GM04504 (cell line): ENCODE results near the gene ERC1.

Source experiments
- DNase-seq: peaks from one replicate; pipeline ENCODE4 v3.0.0-alpha.2; 2012; ENCODE audit warnings: low read depth

ERC1 gene

DNA sequence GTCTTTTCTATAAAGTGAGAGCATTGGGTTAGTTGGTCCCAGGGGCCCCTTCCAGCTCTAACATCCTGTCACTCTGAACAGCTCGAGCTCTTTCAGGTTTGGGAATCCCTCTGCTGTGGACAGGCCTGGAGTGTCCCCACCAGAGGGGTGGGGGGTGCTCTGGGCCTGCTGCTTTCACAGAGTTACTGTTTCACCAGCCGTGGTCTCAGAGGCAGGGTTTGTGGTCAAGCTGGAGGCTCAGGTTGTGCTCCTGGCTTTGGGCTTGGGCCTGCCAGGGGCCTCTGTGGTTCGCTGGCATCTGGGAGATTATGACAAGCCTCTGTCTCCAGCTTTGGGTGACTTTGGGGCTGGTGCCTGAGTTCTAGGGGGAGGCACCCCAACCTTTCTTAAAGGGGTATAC, 543.7 kb downstream of the ERC1 start:
- no peak for DNase-seq

DNA sequence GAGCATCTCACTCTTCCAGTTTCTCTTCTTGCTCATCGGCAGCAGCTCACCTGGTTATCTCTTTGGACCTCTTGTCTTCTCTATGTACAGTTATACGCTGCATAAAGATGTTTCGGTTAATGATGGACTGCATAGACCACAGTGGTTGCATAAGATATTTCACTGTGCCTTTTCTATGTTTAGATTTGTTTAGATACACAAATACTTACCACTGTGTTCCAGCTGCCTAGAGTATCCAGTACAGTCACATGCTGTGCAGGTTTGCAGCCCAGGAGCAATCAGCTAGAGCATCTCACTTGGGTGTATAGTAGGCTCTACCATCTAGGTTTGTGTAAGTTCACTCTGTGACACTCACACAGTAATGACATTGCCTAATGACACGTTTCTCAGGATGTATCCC, 545.8 kb downstream of the ERC1 start:
- DNase-seq, result no peak

DNA sequence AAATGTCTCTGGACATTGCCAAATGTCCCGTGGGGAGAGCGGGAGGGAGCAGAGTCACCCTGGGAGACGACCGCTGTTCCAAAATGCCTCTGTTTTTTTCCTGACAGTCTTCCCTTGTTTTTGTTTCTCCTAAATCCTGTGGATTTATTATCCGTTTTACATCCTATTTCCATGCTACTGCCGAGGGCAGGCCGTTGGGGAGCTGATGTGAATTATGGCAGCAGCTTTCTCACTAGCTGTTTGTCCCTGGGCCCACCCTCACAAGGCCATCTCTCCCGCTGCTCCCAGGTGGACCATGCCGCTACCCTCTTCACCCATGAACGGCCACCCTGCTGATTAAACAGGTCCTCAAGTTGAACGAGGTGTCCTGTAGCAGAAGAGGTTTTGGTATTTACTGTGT, 548.1 kb downstream of the ERC1 start:
- no peak for DNase-seq

DNA sequence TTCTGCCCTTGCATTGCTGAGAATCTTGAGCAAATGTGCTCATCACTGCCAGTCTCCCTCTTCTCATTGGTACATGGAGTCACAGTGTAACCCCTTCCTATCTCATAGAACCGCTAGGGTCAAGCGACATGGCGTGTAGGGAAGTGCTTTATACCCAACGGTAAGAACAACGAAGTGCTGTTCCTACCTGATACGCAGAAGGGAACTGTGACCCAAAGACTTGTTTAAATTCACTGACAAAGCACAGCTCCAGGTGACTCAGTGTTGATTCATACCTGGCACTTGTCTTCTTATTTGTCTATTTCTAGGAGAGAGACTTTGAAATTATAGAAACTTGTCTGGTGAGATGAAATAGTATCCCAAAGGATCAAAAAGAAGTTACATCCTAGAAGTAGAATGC, 549.7 kb downstream of the ERC1 start:
- no peak for DNase-seq

DNA sequence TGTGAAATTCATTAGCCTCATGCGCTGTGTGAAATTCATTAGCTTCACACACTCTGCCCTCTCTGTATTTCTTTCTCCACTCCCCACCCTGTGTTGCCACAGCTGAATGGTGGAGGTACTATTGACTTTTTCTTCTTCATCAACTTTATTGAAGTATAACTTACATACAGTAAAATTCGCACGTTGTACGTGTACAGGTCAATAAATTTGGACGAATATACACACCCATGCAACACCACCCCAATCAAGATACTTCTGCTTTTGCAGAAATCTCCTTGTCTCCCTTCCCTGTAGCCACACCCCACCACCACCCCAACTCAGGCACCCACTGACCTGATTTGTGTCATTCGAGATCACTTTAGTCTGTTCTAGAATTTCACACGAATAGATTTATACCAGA, 551.6 kb downstream of the ERC1 start:
- DNase-seq, result no peak

DNA sequence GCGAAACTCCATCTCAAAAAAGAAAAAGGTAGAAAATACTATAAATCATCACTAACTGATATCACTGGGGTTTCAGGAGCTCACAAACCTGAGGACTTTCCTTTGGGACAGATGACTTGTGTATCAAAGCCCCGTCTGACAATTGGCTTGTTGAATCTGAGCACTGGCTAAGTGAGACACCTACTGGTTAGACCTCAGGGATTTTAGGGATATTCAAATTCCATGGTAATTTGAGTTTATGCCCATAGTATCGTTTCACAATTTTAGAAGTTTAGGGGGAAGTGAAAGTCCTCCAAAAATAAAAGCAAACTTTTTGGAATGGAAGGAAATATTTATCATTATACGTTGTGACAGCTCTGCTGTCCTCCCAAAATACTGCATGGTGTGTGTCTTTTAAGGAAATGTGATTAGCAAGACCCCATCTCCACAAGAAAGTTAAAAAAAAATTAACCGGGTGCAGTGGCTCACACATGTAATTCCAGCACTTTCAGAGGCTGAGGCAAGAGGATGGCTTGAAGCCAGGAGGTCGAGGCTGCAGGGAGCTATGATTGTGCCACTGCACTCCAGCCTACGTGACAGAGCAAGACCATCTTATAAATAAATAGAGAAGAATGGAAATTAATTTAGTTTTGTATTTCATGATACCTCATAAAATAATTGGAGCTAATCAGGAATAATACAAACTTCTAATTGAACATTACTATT, 554.1 kb downstream of the ERC1 start:
- no peak for DNase-seq
